ENCODE measurements around the gene DPP7. TPM values are rescaled to one million over a fixed set of nuclear protein-coding genes. Genes with fewer than 3 reads are reported as not detected.

DPP7 gene
- total and polyA plus RNA-seq, 7 donors, result 26.6 to 158 (median 91.3) TPM

GRCh38 chr9:137143459-137143858, 28.9 kb upstream of the DPP7 start:
- Histone ChIP-seq H3K27ac (no peak overlapping the region), H3K9me3 (no peaks in the 10 kb centered on the region), H3K4me1 (peaks cover 0 to 10% (median 9%) of the 10 kb centered on the region in 4 donors), H3K36me3 (no peaks in the 10 kb centered on the region), H3K4me3 (no peak overlapping the region), H3K27me3 (peaks cover 26 to 91% (median 83%) of the 10 kb centered on the region in 3 donors)
- no peak for TF ChIP-seq CTCF (IDR thresholded peaks at IDR 0.05)
- no peak for TF ChIP-seq POLR2A (IDR thresholded peaks at IDR 0.05)
- TF ChIP-seq EP300 (IDR thresholded peaks at IDR 0.05), result no peak
- TF ChIP-seq POLR2AphosphoS5 (IDR thresholded peaks at IDR 0.05), result no peak
- intact Hi-C loops (cut with DNase I), result no loop called here
- DNase-seq, result no peak
- 50 to 71% methylated on average over 4 of the region's 4 CpGs for WGBS, 2 donors

- Histone ChIP-seq H3K36me3 (no peaks in the 10 kb centered on the region), H3K27ac (no peak overlapping the region), H3K27me3 (peaks cover 36 to 91% (median 83%) of the 10 kb centered on the region in 3 donors), H3K9me3 (no peaks in the 10 kb centered on the region), H3K4me3 (no peak overlapping the region), H3K4me1 (peaks cover 0 to 12% (median 9%) of the 10 kb centered on the region in 4 donors)
- intact Hi-C loops (cut with DNase I), result no loop called here
- no peak for DNase-seq
- no peak for TF ChIP-seq CTCF (IDR thresholded peaks at IDR 0.05)
- TF ChIP-seq POLR2AphosphoS5 (IDR thresholded peaks at IDR 0.05), result no peak
- WGBS, 2 donors, result 69 to 80% methylated on average over 24 of the region's 24 CpGs
These were observed 27.7 kb upstream of the DPP7 start for GRCh38 chr9:137141976-137142936.

- TF ChIP-seq EP300 (IDR thresholded peaks at IDR 0.05) (no peak), CTCF (IDR thresholded peaks at IDR 0.05) (no peak), POLR2AphosphoS5 (IDR thresholded peaks at IDR 0.05) (no peak), POLR2A (IDR thresholded peaks at IDR 0.05) (no peak)
- no peak for DNase-seq
- Histone ChIP-seq H3K4me1 (peaks cover 0 to 12% (median 9%) of the 10 kb centered on the region in 4 donors), H3K27ac (no peak overlapping the region), H3K27me3 (peaks cover 45 to 91% (median 83%) of the 10 kb centered on the region in 3 donors), H3K36me3 (no peaks in the 10 kb centered on the region), H3K9me3 (no peaks in the 10 kb centered on the region), H3K4me3 (no peak overlapping the region)
- 69 to 77% methylated on average over 17 of the region's 17 CpGs for WGBS, 2 donors
- intact Hi-C loops (cut with DNase I), result no loop called here
These were observed 26.7 kb upstream of the DPP7 start for GRCh38 chr9:137141050-137141810.

- H3K4me3 ChIP-seq, result no peak overlapping the region
- WGBS, 2 donors, result 62 to 68% methylated on average over 26 of the region's 26 CpGs
- intact Hi-C loops (cut with DNase I), result no loop called here
- no peaks in the 10 kb centered on the region for H3K36me3 ChIP-seq
- TF ChIP-seq POLR2AphosphoS5 (IDR thresholded peaks at IDR 0.05) (no peak), CTCF (IDR thresholded peaks at IDR 0.05) (no peak), POLR2A (IDR thresholded peaks at IDR 0.05) (no peak), EP300 (IDR thresholded peaks at IDR 0.05) (no peak)
- peaks cover 45 to 91% (median 77%) of the 10 kb centered on the region in 3 donors for H3K27me3 ChIP-seq
- H3K9me3 ChIP-seq, result no peaks in the 10 kb centered on the region
- no peak overlapping the region for H3K27ac ChIP-seq
- DNase-seq, result no peak
- peaks cover 0 to 12% (median 9%) of the 10 kb centered on the region in 4 donors for H3K4me1 ChIP-seq
These were observed 25.8 kb upstream of the DPP7 start for GRCh38 chr9:137140151-137141012.

All from sigmoid colon (tissue), 7 donors.